HG02884 (cell line): ENCODE data around the gene NEMF.
"Not testable (repeated sequence)": the region's sequence is repeated elsewhere in the genome, so short reads cannot be mapped to it uniquely, and the experiment has no call there.

Experiments
- ATAC-seq: cut with Tn5 transposase; IDR thresholded peaks from one replicate; pipeline ENCODE4 v1.9.1; 2021; ENCODE audit warnings: mild to moderate bottlenecking, moderate library complexity; ENCODE audit not compliant: unreplicated experiment

The NEMF gene

DNA sequence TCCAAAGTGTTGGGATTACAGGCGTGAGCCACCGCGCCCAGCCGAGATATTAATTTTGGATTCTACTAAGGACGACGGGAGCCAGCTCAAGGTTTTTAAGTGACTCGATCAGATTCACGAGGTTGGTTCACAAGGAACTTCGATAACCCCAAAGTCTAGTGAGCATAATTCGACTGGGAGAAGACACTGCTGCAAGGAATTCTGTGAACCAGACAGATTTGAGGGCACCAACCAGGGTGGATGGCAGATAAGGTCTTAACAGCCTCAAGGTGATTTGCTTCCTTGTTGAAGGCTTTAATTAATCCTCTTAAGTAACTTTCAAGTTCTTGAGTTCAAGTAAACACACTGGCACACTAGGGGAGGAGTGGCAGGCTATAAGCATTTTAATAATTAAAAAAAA lies 85.7 kb downstream of the NEMF start:
- no peak for ATAC-seq

DNA sequence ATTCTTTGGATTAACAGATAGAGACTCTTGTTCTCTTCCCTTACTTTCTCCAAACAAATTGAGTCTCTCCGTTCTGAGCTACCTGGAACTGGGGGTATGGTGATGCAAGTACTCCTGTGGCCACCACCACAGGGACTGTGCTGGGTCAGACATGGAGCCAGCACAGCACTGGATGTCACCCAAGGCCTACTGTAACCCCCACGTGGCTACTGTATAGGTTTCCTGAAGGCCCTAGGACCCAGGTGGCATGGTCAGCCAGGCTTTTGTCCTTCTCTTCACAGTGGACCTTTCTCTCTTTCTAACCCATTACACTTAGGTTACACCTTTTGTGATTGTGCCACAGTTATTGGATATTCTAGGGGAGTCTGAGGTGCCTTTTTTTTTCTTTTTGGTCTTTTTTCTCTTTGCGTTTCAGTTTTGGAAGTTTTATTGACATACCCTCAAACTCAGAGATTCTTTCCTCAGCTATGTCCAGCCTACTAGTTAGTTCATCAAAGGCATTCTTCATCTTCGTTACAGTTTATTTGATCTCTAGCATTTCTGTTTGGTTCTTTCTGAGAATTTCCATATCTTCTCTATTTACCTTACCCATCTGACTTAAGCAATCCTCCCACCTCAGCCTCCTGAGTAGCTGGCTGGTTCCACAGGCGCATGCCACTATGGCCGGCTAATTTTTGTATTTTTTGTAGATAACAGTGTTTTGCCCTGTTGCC lies 90.6 kb downstream of the NEMF start:
- no peak for ATAC-seq

DNA sequence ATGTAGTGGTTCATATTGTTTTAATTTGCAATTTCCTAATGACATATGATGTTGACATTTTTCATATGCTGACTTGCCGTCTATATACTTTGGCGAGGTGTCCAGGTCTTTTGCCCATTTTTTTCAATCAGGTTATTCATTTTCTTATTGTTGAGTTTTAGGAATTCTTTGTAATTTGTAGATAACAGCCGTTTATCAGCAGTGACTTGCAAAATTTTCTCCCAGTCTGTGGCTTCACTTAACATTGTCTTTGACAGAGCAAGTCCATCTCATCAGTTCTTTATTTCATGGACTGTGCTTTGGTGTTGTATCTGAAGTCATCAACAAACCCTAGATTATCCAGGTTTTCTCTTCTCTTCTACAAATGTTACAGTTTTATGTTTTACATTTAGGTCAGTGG lies 97.2 kb downstream of the NEMF start:
- no peak for ATAC-seq

DNA sequence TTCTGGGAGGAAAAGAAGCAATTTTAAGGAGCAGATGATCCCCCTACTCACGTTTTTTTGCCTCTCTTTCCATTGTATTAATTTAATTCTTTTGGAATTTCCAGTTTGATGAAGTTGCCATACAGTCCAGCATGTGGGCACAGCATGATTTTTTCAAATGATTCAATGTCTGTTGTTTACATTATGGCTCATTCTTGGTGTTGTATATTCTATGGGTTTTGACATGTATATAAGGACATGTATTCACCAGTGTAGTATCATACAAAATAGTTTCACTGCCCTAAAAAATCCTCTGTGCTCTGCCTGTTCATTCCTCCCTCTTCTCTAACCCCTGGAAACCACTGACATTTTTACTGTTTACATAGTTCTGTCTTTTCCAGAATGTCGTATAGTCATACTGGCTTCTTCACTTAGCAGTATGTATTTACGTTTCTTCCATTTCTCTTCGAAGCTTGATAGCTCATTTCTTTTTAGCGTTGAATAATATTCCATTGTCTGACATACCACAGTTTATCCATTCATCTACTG lies 98.0 kb downstream of the NEMF start:
- no peak for ATAC-seq

DNA sequence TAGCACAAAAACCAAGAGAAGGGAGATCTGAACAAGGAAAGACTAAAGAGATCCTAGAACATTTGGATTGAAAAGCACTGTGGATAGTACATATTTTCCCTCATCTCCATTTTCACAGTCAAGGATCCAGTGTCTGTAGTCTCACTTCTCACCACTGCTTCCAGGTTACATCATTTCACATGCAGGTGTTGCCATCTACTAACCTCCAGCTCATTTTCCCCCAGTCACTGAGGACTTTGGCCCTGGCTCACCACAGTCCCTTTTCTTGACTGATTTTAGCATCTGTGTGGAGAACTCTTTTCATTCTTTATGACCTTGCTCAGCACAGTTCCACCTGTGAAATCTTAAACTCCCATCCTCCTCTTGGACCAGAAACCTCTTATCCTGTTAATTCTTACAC lies 106.1 kb downstream of the NEMF start:
- not testable (repeated sequence) for ATAC-seq

DNA sequence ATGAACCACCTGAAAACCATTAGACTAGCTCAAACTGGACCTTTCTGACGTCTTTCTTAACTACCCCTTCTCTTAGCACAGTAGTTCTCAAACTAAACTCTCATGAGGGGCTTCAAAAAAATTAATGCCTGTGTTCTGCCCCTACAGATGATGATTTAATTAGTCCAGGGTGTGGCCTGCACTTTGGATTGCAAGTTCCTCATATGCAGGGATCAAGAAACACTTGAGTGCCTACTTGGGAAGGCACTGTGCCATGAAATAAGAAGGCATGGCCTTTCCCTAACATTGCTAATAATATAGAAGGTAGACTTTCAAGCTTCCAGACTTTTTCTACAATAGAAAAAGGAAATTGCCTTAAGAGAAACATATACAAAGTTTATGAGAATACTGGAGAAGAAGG lies 107.4 kb downstream of the NEMF start:
- no peak for ATAC-seq

DNA sequence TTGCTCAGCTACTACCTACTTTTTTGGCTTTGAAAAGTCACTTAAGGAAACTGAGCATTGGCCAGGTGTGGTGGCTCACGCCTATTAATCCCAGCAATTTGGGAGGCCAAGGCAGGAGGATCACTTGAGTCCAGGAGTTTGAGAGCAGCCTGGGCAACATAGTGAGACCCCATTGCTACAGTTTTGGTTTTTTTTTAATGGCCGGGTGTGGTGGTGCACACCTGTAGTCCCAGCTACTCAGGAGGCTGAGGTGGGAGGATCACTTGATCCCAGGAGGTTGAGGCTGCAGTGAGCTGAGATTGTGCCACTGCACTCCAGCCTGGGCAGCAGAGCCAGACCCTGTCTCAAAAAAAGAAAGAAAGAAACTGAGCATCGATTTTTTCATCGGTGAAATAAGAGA lies 116.9 kb downstream of the NEMF start:
- not testable (repeated sequence) for ATAC-seq

DNA sequence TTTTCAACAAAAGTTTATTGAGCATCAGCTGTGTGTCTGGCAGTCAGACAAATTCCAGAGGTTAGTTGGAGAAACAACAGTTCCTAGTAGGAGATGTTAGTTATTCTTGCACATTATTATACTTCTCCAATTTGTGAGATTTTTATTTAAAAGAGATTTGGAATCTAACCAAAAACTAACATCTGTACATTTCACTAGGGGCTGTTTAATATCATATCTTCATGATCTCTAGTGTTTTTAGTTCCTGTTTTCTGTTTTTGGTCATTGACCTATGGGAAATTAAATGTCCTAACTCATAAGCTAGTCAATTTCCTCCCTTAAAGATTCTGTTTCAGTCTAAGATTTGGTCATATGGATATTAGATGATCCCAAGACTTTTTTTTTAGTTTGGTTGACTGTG lies 118.8 kb downstream of the NEMF start:
- ATAC-seq, result no peak

DNA sequence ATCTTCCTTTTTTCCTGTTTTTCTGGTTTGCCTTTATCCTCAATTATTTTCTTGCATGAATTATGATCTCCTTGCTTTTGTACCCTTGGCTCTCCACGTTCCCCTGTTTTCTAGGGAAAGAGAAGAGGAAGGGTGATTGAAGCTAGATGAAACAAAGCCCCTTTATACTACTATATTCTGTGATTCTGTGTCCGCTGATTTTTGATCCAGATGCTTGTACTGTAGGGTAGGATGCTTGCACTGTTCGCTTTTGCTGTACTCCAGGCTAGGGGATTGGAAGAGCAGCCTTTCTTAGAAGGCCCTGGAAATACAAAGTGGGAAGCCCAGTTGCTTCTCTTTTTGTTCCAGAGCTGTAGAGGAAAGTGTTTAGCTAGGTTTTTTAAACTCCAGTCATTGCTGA lies 119.7 kb downstream of the NEMF start:
- no peak for ATAC-seq
